Tibial artery (tissue), 4 donors: Measurements from ENCODE around the gene GRIK4.

ENCODE experiments used
- DNase-seq, 2 donors: peaks; one replicate each; pipeline ENCODE4 v3.0.0-alpha.2; 2019
- H3K27ac ChIP-seq, 2 donors: fragments of 200-600 bp; sonication (generic) in 1 of 2; 1 replicate in 1 of 2; 2 replicates in 1 of 2; pipeline ENCODE4 v1.5.1; 2018 to 2019; ENCODE audit warnings: mild to moderate bottlenecking in 1 of 2
- H3K27me3 ChIP-seq, 2 donors: fragments of 200-600 bp; sonication (generic) in 1 of 2; one replicate each; pipeline versions ENCODE4 v1.5.1 to v1.6.0; 2016 to 2019
- H3K36me3 ChIP-seq, 3 donors: fragments of 200-600 bp; sonication (generic) in 2 of 3; one replicate each; pipeline ENCODE4 v1.5.1; 2016 to 2019; ENCODE audit warnings: mild to moderate bottlenecking in 2 of 3
- H3K4me1 ChIP-seq, 4 donors: fragments of 200-600 bp; sonication (generic) in 2 of 4; 1 replicate in 3 of 4; 2 replicates in 1 of 4; pipeline ENCODE4 v1.5.1; 2016 to 2019
- H3K4me3 ChIP-seq, 2 donors: fragments of 200-600 bp; sonication (generic) in 1 of 2; 1 replicate in 1 of 2; 2 replicates in 1 of 2; pipeline ENCODE4 v1.5.1; 2018 to 2019; ENCODE audit warnings: mild to moderate bottlenecking in 2 of 2
- H3K9me3 ChIP-seq, 3 donors: fragments of 200-600 bp; sonication (generic) in 1 of 3; one replicate each; pipeline ENCODE4 v1.5.1; 2016 to 2019
- CTCF ChIP-seq, 2 experiments: fragments of 200-600 bp in 1 of 2; fragments of 450-650 bp in 1 of 2; IDR thresholded peaks; one replicate each; pipeline ENCODE4 v1.5.1; 2017 to 2019; ENCODE audit warnings: antibody characterized with exemption in 2 of 2, mild to moderate bottlenecking in 1 of 2, moderate library complexity in 1 of 2
- intact Hi-C: fragments of 100-400 bp; cut with DNase I; formaldehyde crosslinking; loops from one replicate; pipeline ENCODE4 v1.15.0; 2023; ENCODE audit warnings: low total_unique reads

GRIK4 gene

GRCh38 chr11:120532832-120533196, 21.3 kb downstream of the GRIK4 start:
- no peak for DNase-seq
- Histone ChIP-seq H3K4me1 (peaks cover 0 to 8% (median 0%) of the 10 kb centered on the region in 4 donors), H3K27me3 (peaks cover 0 to 34% of the 10 kb centered on the region in 2 donors), H3K36me3 (no peaks in the 10 kb centered on the region), H3K4me3 (no peak overlapping the region), H3K27ac (no peak overlapping the region), H3K9me3 (no peaks in the 10 kb centered on the region)
- intact Hi-C loops = no loop called here
- TF ChIP-seq CTCF (IDR thresholded peaks at IDR 0.05) = no peak

- no peak overlapping the region for H3K27ac ChIP-seq
- DNase-seq = no peak
- H3K4me3 ChIP-seq = no peak overlapping the region
- H3K9me3 ChIP-seq = peaks cover 0 to under 1% (median 0%) of the 10 kb centered on the region in 3 donors
- peaks cover 0 to 8% (median 0%) of the 10 kb centered on the region in 4 donors for H3K4me1 ChIP-seq
- peaks cover 0 to 12% of the 10 kb centered on the region in 2 donors for H3K27me3 ChIP-seq
- no peaks in the 10 kb centered on the region for H3K36me3 ChIP-seq
- intact Hi-C loops = no loop called here
- no peak for TF ChIP-seq CTCF (IDR thresholded peaks at IDR 0.05)
Measured at GRCh38 chr11:120536091-120536796, 24.7 kb downstream of the GRIK4 start.

GRCh38 chr11:120536797-120537169, 25.2 kb downstream of the GRIK4 start:
- no peak overlapping the region for H3K27ac ChIP-seq
- H3K4me1 ChIP-seq = peaks cover 0 to 8% (median 0%) of the 10 kb centered on the region in 4 donors
- DNase-seq = no peak
- H3K4me3 ChIP-seq = no peak overlapping the region
- no peak for TF ChIP-seq CTCF (IDR thresholded peaks at IDR 0.05)
- peaks cover 0 to 10% of the 10 kb centered on the region in 2 donors for H3K27me3 ChIP-seq
- intact Hi-C loops = no loop called here
- no peaks in the 10 kb centered on the region for H3K36me3 ChIP-seq
- H3K9me3 ChIP-seq = peaks cover 0 to 6% (median 0%) of the 10 kb centered on the region in 3 donors

- Histone ChIP-seq H3K4me1 (no peaks in the 10 kb centered on the region), H3K4me3 (no peak overlapping the region), H3K27ac (no peak overlapping the region), H3K9me3 (peaks cover 0 to 9% (median 0%) of the 10 kb centered on the region in 3 donors), H3K36me3 (no peaks in the 10 kb centered on the region), H3K27me3 (peaks cover 0 to 3% of the 10 kb centered on the region in 2 donors)
- TF ChIP-seq CTCF (IDR thresholded peaks at IDR 0.05) = no peak
- intact Hi-C loops = no loop called here
- DNase-seq = no peak
Measured at GRCh38 chr11:120537996-120538395, 26.4 kb downstream of the GRIK4 start.

DNA sequence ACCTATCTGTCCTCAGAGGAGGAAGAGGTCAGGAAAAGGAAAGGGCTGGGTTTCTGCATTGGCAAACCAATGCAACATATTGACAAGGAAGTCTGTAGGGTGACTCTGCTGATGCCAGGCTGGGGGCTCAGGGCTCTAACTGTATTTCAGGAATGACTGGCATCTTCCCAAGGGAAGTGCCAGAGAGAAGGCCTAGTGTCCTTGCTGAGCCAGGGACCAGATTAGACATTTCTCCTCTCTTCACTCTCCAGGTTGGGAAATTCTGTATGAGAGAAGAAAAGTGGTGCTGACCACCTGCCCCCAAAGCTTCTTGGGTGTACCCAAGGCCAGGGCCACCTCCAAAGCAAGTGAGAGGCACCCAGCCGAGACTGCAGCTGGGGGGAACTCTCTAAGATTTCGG, 27.2 kb downstream of the GRIK4 start:
- Histone ChIP-seq H3K36me3 (no peaks in the 10 kb centered on the region), H3K27me3 (no peaks in the 10 kb centered on the region), H3K27ac (no peak overlapping the region), H3K4me3 (no peak overlapping the region), H3K4me1 (no peaks in the 10 kb centered on the region), H3K9me3 (peaks cover 0 to 9% (median 0%) of the 10 kb centered on the region in 3 donors)
- DNase-seq = no peak
- no peak for TF ChIP-seq CTCF (IDR thresholded peaks at IDR 0.05)
- intact Hi-C loops = no loop called here
